ENCODE measurements around the gene STK35. TPM values are rescaled to one million over a fixed set of nuclear protein-coding genes. Genes with fewer than 3 reads are reported as not detected.

Gene STK35
- polyA plus RNA-seq, 3 donors = 1.2 to 9.3 (median 2.0) TPM

GRCh38 chr20:2108498-2108897 is 6.9 kb downstream of the STK35 start:
- intact Hi-C loops (cut with micrococcal nuclease) = loop anchor here in 1 of 2 donors (10.0 kb wide), 1 partner anchor 104 kb away; no protein-coding TSS in a partner anchor
- H3K79me2 ChIP-seq (ENCODE audit: insufficient read depth, low read length) = peaks cover 100% of the 10 kb centered on the region
- peak overlapping the region in 3 of 7 donors; percentile 0 to 71 (median 68) for H3K27ac Mint-ChIP-seq
- H3K36me3 ChIP-seq (replicated peaks in 1 of 2; ENCODE audit: control insufficient read depth in 1 of 2, insufficient read depth in 2 of 2, low read length in 2 of 2) = peaks cover 0 to 65% of the 10 kb centered on the region in 2 donors
- peaks cover 32 to 56% of the 10 kb centered on the region in 2 donors for H3K36me3 Mint-ChIP-seq
- no peak for TF ChIP-seq CTCF (IDR thresholded peaks at IDR 0.05)
- no peak for DNase-seq
- peaks cover 99% of the 10 kb centered on the region for H4K20me1 ChIP-seq (ENCODE audit: insufficient read depth, low read length)
- no peaks in the 10 kb centered on the region for H3K27me3 ChIP-seq (ENCODE audit: control insufficient read depth in 2 of 2, insufficient read depth in 2 of 2, low read length in 2 of 2)
- H3K9me3 ChIP-seq (replicated peaks in 1 of 2; ENCODE audit: control insufficient read depth in 1 of 2, insufficient read depth in 1 of 2, low read length in 2 of 2) = no peaks in the 10 kb centered on the region
- H3K4me1 Mint-ChIP-seq = peaks cover 57% of the 10 kb centered on the region
- no peaks in the 10 kb centered on the region for H3K9me3 Mint-ChIP-seq
- H3K9ac ChIP-seq (ENCODE audit: insufficient read depth, low read length, poor library complexity, severe bottlenecking) = no peak overlapping the region
- peak overlapping the region in 1 of 2 donors; percentile 68 for H3K27ac ChIP-seq (ENCODE audit: low read depth in 1 of 2, low read length in 2 of 2)
- no peak overlapping the region for H3K4me3 ChIP-seq (replicated peaks in 1 of 3; ENCODE audit: low read depth in 2 of 3, low read length in 3 of 3)
- WGBS (ENCODE audit: insufficient coverage) = 100% methylated on average over 1 of the region's 3 CpGs
- peaks cover 25 to 33% of the 10 kb centered on the region in 2 donors for H3K4me1 ChIP-seq (ENCODE audit: control insufficient read depth in 1 of 2, insufficient read depth in 2 of 2, low read length in 2 of 2)
- H3K27me3 Mint-ChIP-seq (ENCODE audit: low read depth in 3 of 3) = peaks cover 0 to 2% (median 2%) of the 10 kb centered on the region in 3 donors
- no peak overlapping the region for H2AFZ ChIP-seq (ENCODE audit: insufficient read depth, low read depth, low read length, poor library complexity, severe bottlenecking)
- no peak overlapping the region for H3K4me3 Mint-ChIP-seq
- H3K4me2 ChIP-seq (replicated peaks; ENCODE audit: extremely low read depth, low read length, poor library complexity, severe bottlenecking) = no peak overlapping the region

GRCh38 chr20:2108987-2109386 is 7.4 kb downstream of the STK35 start:
- peaks cover 100% of the 10 kb centered on the region for H3K79me2 ChIP-seq (ENCODE audit: insufficient read depth, low read length)
- H3K9me3 ChIP-seq (replicated peaks in 1 of 2; ENCODE audit: control insufficient read depth in 1 of 2, insufficient read depth in 1 of 2, low read length in 2 of 2) = no peaks in the 10 kb centered on the region
- DNase-seq = no peak
- Mint-ChIP-seq H3K4me1 (peaks cover 53% of the 10 kb centered on the region), H3K27ac (peak overlapping the region in 5 of 7 donors; percentile 64 to 90 (median 74)), H3K4me3 (no peak overlapping the region), H3K36me3 (peaks cover 36 to 61% of the 10 kb centered on the region in 2 donors), H3K27me3 (ENCODE audit: low read depth in 3 of 3) (peaks cover 0 to 2% (median 2%) of the 10 kb centered on the region in 3 donors), H3K9me3 (no peaks in the 10 kb centered on the region)
- peak overlapping the region in 1 of 2 donors; percentile 68 for H3K27ac ChIP-seq (ENCODE audit: low read depth in 1 of 2, low read length in 2 of 2)
- no peak overlapping the region for H3K9ac ChIP-seq (ENCODE audit: insufficient read depth, low read length, poor library complexity, severe bottlenecking)
- peaks cover 99% of the 10 kb centered on the region for H4K20me1 ChIP-seq (ENCODE audit: insufficient read depth, low read length)
- no peak overlapping the region for H3K4me3 ChIP-seq (replicated peaks in 1 of 3; ENCODE audit: low read depth in 2 of 3, low read length in 3 of 3)
- intact Hi-C loops (cut with micrococcal nuclease) = loop anchor here in 1 of 2 donors (10.0 kb wide), 1 partner anchor 104 kb away; no protein-coding TSS in a partner anchor
- no peak overlapping the region for H2AFZ ChIP-seq (ENCODE audit: insufficient read depth, low read depth, low read length, poor library complexity, severe bottlenecking)
- 100% methylated on average over 1 of the region's 4 CpGs for WGBS (ENCODE audit: insufficient coverage)
- H3K4me1 ChIP-seq (ENCODE audit: control insufficient read depth in 1 of 2, insufficient read depth in 2 of 2, low read length in 2 of 2) = peaks cover 20 to 28% of the 10 kb centered on the region in 2 donors
- H3K4me2 ChIP-seq (replicated peaks; ENCODE audit: extremely low read depth, low read length, poor library complexity, severe bottlenecking) = no peak overlapping the region
- no peak for TF ChIP-seq CTCF (IDR thresholded peaks at IDR 0.05)
- H3K27me3 ChIP-seq (ENCODE audit: control insufficient read depth in 2 of 2, insufficient read depth in 2 of 2, low read length in 2 of 2) = no peaks in the 10 kb centered on the region
- peaks cover 3 to 70% of the 10 kb centered on the region in 2 donors for H3K36me3 ChIP-seq (replicated peaks in 1 of 2; ENCODE audit: control insufficient read depth in 1 of 2, insufficient read depth in 2 of 2, low read length in 2 of 2)
